ENCODE data around the gene S100A1. TPM values are rescaled to one million over a fixed set of nuclear protein-coding genes. Genes with fewer than 3 reads are reported as not detected.
"Not testable (repeated sequence)": the region's sequence is repeated elsewhere in the genome, so short reads cannot be mapped to it uniquely, and the experiment has no call there.

The S100A1 gene
- total RNA-seq, result not detected

DNA sequence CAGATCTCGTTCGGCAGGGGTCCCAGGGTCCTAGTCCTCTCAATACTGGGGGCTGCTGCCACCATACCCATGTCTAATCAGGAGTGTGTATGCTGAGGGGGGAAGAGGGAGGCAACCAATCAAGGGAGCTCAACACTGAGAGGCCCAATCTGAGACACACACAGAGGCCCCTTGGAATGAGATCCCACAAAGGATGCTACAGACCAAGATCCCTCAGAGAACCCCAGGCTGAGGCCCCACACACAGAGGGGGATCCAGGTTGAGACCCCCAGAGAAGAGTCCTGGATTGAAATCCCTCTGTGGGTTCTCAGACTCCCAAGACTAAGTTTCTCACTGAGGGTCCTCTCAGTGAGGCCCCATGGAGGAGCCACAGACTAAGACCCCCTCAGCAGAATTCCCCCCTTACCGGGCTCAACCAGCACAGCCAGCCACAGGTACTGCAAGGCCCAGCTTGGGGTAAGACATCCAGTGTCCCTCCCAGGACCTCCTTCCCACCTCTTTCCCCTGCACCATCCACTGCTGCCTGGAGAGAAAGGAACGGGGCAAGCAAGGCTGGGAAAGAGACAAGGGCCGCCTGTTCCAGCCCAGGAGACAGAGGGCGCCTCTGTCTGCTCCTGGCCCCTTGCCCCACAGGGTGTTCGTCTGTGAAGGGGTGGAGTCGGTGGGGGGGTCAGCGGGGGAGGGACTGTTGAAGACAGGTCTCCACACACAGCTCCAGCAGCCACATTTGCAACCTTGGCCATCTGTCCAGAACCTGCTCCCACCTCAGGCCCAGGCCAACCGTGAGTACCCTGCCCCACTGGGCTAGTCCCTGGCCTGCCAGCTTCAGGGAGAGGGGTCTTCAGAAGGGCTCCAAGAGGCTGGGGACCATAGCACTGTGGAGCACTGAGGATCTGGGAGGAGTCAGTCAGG lies at the start of gene S100A1:
S100A1 (plus strand) TSS at position 720 of the 912 bp plus-strand sequence. CDS start 2,088 bp downstream, outside the sequence.
- no peak within 1 kb of the TSS for H3K4me3 Mint-ChIP-seq
- H3K36me3 Mint-ChIP-seq, result peaks cover 4% of the 10 kb centered on the region
- no peaks in the 10 kb centered on the region for H3K9me3 Mint-ChIP-seq
- ATAC-seq (ENCODE audit: low read depth) (peak; percentile 12), DNase-seq (no peak)
- peaks cover 13% of the 10 kb centered on the region for H3K4me1 Mint-ChIP-seq
- POLR2A ChIA-PET, result interaction anchor here (0.8 kb wide), 1 partner anchor 29 kb away, joined by 3 read pairs; no protein-coding TSS in a partner anchor
- H3K27me3 Mint-ChIP-seq, result no peaks in the 10 kb centered on the region
- peak within 1 kb of the TSS; percentile 26 for H3K27ac Mint-ChIP-seq

DNA sequence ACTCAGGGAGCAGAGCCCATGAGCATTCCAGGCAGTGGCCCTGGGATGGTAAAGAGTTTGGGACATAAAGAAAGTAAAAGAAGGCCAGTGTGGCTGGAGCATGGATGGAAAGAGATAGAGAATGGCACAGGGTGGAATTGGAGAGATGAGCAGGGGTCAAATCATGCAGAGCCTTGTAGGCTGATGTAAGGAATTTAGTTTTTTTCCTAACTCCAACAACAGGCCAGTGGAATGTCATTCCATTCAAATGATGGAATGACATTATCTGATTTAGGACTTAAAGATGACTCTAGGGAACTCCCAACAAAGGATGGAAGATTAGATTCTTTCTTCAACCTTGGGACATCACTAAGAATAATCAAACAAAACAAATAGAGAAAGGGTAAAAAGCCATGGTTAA lies 49.7 kb upstream of the S100A1 start:
- no peak for ATAC-seq (ENCODE audit: low read depth)
- H3K27ac Mint-ChIP-seq, result no peak overlapping the region
- H3K9me3 Mint-ChIP-seq, result no peaks in the 10 kb centered on the region
- DNase-seq, result no peak
- POLR2A ChIA-PET, result no interaction called here
- H3K27me3 Mint-ChIP-seq, result peaks cover 31% of the 10 kb centered on the region
- H3K4me3 Mint-ChIP-seq, result no peak overlapping the region
- no peaks in the 10 kb centered on the region for H3K4me1 Mint-ChIP-seq
- no peaks in the 10 kb centered on the region for H3K36me3 Mint-ChIP-seq

DNA sequence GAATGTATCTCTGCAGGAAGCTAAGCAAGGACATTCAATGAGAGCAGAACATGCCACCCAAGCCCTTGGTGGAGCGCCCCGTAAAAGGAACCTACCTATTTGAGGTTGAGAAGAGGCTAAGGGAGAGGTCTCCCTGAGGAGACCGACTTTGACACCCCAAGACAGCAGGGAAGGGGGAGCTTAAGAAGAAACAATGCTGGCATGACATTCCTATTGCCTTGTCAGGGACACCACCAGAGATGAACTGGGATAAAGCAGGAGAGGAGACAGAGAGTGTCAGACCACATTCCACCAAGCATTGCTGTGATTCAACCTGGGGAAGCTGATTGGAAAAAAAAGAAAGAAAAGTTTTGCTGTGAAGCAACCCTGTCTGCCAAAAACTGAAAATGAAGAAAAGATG lies 49.3 kb upstream of the S100A1 start:
- Mint-ChIP-seq H3K27ac (no peak overlapping the region), H3K36me3 (no peaks in the 10 kb centered on the region), H3K27me3 (peaks cover 31% of the 10 kb centered on the region), H3K4me3 (no peak overlapping the region), H3K9me3 (no peaks in the 10 kb centered on the region), H3K4me1 (no peaks in the 10 kb centered on the region)
- no peak for ATAC-seq (ENCODE audit: low read depth)
- POLR2A ChIA-PET, result no interaction called here
- DNase-seq, result no peak

DNA sequence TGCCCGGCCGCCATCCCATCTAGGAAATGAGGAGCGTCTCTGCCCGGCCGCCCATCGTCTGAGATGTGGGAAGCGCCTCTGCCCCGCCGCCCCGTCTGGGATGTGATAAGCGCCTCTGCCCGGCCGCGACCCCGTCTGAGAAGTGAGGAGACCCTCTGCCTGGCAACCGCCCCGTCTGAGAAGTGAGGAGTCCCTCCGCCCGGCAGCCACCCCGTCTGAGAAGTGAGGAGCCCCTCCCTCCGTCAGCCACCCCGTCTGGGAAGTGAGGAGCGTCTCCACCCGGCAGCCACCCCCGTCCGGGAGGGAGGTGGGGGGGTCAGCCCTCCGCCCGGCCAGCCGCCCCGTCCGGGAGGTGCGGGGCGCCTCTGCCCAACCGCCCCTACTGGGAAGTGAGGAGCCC lies 45.4 kb upstream of the S100A1 start:
- ATAC-seq (ENCODE audit: low read depth); POLR2A ChIA-PET; DNase-seq: not testable (repeated sequence)

DNA sequence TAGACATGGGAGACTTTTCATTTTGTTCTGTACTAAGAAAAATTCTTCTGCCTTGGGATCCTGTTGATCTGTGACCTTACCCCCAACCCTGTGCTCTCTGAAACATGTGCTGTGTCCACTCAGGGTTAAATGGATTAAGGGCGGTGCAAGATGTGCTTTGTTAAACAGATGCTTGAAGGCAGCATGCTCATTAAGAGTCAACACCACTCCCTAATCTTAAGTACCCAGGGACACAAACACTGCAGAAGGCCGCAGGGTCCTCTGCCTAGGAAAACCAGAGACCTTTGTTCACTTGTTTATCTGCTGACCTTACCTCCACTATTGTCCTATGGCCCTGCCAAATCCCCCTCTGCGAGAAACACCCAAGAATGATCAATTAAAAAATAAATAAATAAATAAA lies 44.7 kb upstream of the S100A1 start:
- POLR2A ChIA-PET, result not testable (repeated sequence)

More for the DNA sequence above, 45.4 kb upstream of the S100A1 start:
- peaks cover 33% of the 10 kb centered on the region for H3K27me3 Mint-ChIP-seq
- H3K9me3 Mint-ChIP-seq, H3K4me1 Mint-ChIP-seq, H3K4me3 Mint-ChIP-seq, H3K36me3 Mint-ChIP-seq, H3K27ac Mint-ChIP-seq: not testable (repeated sequence)

GRCh38 chr1:153583976-153584375 lies 44.3 kb upstream of the S100A1 start:
- no peaks in the 10 kb centered on the region for H3K36me3 Mint-ChIP-seq
- POLR2A ChIA-PET, result no interaction called here
- H3K27me3 Mint-ChIP-seq, result peaks cover 30% of the 10 kb centered on the region
- DNase-seq, result no peak
- ATAC-seq (ENCODE audit: low read depth), result no peak
- H3K4me3 Mint-ChIP-seq, result no peak overlapping the region
- H3K4me1 Mint-ChIP-seq, result no peaks in the 10 kb centered on the region
- no peaks in the 10 kb centered on the region for H3K9me3 Mint-ChIP-seq
- H3K27ac Mint-ChIP-seq, result no peak overlapping the region

More for the DNA sequence above, 44.7 kb upstream of the S100A1 start:
- H3K36me3 Mint-ChIP-seq; H3K4me1 Mint-ChIP-seq; H3K9me3 Mint-ChIP-seq; H3K4me3 Mint-ChIP-seq; DNase-seq; ATAC-seq (ENCODE audit: low read depth); H3K27ac Mint-ChIP-seq: not testable (repeated sequence)
- H3K27me3 Mint-ChIP-seq, result peaks cover 32% of the 10 kb centered on the region

DNA sequence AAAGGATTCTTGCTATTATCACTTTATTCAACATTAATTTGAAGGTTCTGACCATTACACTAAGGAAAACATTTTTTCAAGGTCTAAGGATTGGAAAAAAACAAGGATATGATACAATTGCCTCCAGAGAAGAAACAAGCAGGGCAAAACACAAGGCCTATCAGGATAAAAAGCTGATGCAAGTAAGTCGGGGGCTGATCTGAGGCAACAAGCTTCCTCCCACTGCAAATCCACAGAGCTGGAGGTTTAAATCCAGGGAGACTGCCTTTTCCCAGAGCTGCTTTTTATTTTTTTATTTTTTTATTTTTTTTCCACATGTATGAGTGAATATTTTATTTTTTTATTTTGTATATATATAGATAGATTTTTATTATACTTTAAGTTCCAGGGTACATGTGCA lies 43.2 kb upstream of the S100A1 start:
- POLR2A ChIA-PET, result no interaction called here
- Mint-ChIP-seq H3K4me3 (no peak overlapping the region), H3K36me3 (no peaks in the 10 kb centered on the region), H3K27ac (no peak overlapping the region), H3K4me1 (no peaks in the 10 kb centered on the region), H3K27me3 (peaks cover 23% of the 10 kb centered on the region), H3K9me3 (no peaks in the 10 kb centered on the region)
- ATAC-seq (ENCODE audit: low read depth), result no peak
- no peak for DNase-seq

- Mint-ChIP-seq H3K4me3 (no peak overlapping the region), H3K9me3 (no peaks in the 10 kb centered on the region), H3K4me1 (no peaks in the 10 kb centered on the region), H3K36me3 (no peaks in the 10 kb centered on the region), H3K27me3 (peaks cover 23% of the 10 kb centered on the region), H3K27ac (no peak overlapping the region)
- ATAC-seq (ENCODE audit: low read depth) (no peak), DNase-seq (no peak)
- POLR2A ChIA-PET, result no interaction called here
These were observed 41.9 kb upstream of the S100A1 start for GRCh38 chr1:153586347-153586746.

DNA sequence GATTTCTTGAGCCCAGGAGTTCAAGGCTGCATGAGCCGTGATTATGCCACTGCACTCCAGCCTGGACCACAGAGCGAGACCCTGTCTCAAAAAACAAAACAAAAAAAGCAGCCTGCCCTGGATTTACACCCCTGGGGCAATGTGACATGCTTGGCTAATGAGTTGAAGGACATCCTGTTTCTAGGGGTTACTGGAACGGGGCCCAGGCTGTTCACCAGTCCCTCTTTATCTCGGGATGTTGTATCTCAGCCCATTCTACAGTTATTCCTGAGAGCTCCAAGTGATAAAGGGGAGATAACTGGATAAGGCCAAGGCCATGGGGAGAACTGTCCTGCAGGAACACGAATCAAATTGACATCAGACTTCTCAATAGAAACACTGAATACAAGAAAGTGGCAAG lies 40.9 kb upstream of the S100A1 start:
- POLR2A ChIA-PET, result no interaction called here

GRCh38 chr1:153588033-153588432 lies 40.2 kb upstream of the S100A1 start:
- H3K4me3 Mint-ChIP-seq; DNase-seq; H3K27ac Mint-ChIP-seq; H3K4me1 Mint-ChIP-seq; ATAC-seq (ENCODE audit: low read depth); H3K9me3 Mint-ChIP-seq; H3K36me3 Mint-ChIP-seq; POLR2A ChIA-PET: not testable (repeated sequence)
- peaks cover 23% of the 10 kb centered on the region for H3K27me3 Mint-ChIP-seq

More for the DNA sequence above, 40.9 kb upstream of the S100A1 start:
- H3K27me3 Mint-ChIP-seq, result peaks cover 23% of the 10 kb centered on the region
- ATAC-seq (ENCODE audit: low read depth), result no peak
- no peaks in the 10 kb centered on the region for H3K4me1 Mint-ChIP-seq
- H3K27ac Mint-ChIP-seq, result no peak overlapping the region
- no peak overlapping the region for H3K4me3 Mint-ChIP-seq
- no peaks in the 10 kb centered on the region for H3K9me3 Mint-ChIP-seq
- DNase-seq, result no peak
- H3K36me3 Mint-ChIP-seq, result no peaks in the 10 kb centered on the region

- POLR2A ChIA-PET, result no interaction called here
- ATAC-seq (ENCODE audit: low read depth) (no peak), DNase-seq (no peak)
- Mint-ChIP-seq H3K27me3 (peaks cover 23% of the 10 kb centered on the region), H3K9me3 (no peaks in the 10 kb centered on the region), H3K27ac (no peak overlapping the region), H3K4me1 (no peaks in the 10 kb centered on the region), H3K36me3 (no peaks in the 10 kb centered on the region), H3K4me3 (no peak overlapping the region)
These were observed 39.8 kb upstream of the S100A1 start for GRCh38 chr1:153588482-153588881.

DNA sequence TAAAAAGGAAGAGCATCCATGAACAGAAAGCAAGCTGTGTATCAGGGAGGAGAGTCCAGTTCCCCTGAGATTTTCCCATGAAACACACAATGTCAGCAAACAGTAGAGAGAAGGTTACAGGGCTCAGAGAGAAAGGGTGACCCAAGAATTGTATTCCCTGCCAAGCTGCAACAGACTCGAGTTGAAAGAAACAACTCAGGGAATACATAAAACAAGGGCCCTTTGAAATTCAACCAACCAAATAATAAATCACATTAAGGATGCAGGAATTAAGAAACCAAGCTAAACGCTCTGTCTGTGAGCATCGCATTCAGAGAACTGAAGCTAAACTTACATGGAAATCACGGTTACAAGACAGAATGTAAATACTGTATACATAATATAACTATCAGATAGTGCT lies 35.5 kb upstream of the S100A1 start:
- ATAC-seq (ENCODE audit: low read depth) (no peak), DNase-seq (no peak)
- Mint-ChIP-seq H3K27me3 (peaks cover 9% of the 10 kb centered on the region), H3K4me1 (peaks cover 1% of the 10 kb centered on the region), H3K36me3 (no peaks in the 10 kb centered on the region), H3K27ac (no peak overlapping the region), H3K4me3 (no peak overlapping the region), H3K9me3 (no peaks in the 10 kb centered on the region)
- POLR2A ChIA-PET, result no interaction called here

GRCh38 chr1:153597206-153597605 lies 31.0 kb upstream of the S100A1 start:
- H3K27me3 Mint-ChIP-seq, result no peaks in the 10 kb centered on the region
- H3K36me3 Mint-ChIP-seq, result no peaks in the 10 kb centered on the region
- no peak overlapping the region for H3K4me3 Mint-ChIP-seq
- no peak for DNase-seq
- H3K9me3 Mint-ChIP-seq, result no peaks in the 10 kb centered on the region
- no peak for ATAC-seq (ENCODE audit: low read depth)
- no peak overlapping the region for H3K27ac Mint-ChIP-seq
- POLR2A ChIA-PET, result interaction anchor here (2.6 kb wide), 1 partner anchor 37 kb away, joined by 14 read pairs; the partner anchor contains the start of gene CHTOP
- H3K4me1 Mint-ChIP-seq, result peaks cover 13% of the 10 kb centered on the region

Measured in activated naive CD8-positive, alpha-beta T cell treated with anti-CD3 and anti-CD28 coated beads, Interleukin-2, amount 10 ng/mL, durations not matched to agents 7 days and 5 days (primary cell).